Keratinocyte (primary cell): ENCODE data around the gene CBX2. TPM values are rescaled to one million over a fixed set of nuclear protein-coding genes. Genes with fewer than 3 reads are reported as not detected.

Experiments used
- DNase-seq: peaks from one replicate; pipeline ENCODE4 v3.0.0-alpha.2; 2011; ENCODE audit warnings: low read depth, missing footprints, low spot score
- FAIRE-seq: peaks from 2 replicates; lab custom pipeline; 2011; peaks lifted over from hg19 to GRCh38; lab: Jason Lieb, UNC
- H2AFZ ChIP-seq: 2 replicates; pipeline ENCODE4 v1.6.0; 2012; ENCODE audit warnings: low read length, control low read depth, inconsistent platforms; ENCODE audit not compliant: control insufficient read depth
- H3K27ac ChIP-seq: 2 replicates; pipeline ENCODE4 v1.5.1; 2011; ENCODE audit warnings: low read length; ENCODE audit not compliant: control insufficient read depth, insufficient read depth
- H3K27me3 ChIP-seq: 3 replicates; pipeline ENCODE4 v1.6.0; 2011; ENCODE audit warnings: low read length; ENCODE audit not compliant: control insufficient read depth, insufficient read depth; ENCODE audit errors: extremely low read depth
- H3K36me3 ChIP-seq, 2 experiments: 2 replicates in 1 of 2; 3 replicates in 1 of 2; pipeline ENCODE4 v1.5.1; 2011; ENCODE audit warnings: low read length in 2 of 2, mild to moderate bottlenecking in 1 of 2; ENCODE audit not compliant: control insufficient read depth in 2 of 2, insufficient read depth in 2 of 2; ENCODE audit errors: extremely low read depth in 1 of 2
- H3K4me1 ChIP-seq: 3 replicates; pipeline ENCODE4 v1.5.1; 2011; ENCODE audit warnings: low read length; ENCODE audit not compliant: control insufficient read depth, insufficient read depth; ENCODE audit errors: extremely low read depth
- H3K4me2 ChIP-seq: 3 replicates; pipeline ENCODE4 v1.6.0; 2011; ENCODE audit warnings: low read depth, low read length; ENCODE audit not compliant: control insufficient read depth, insufficient read depth; ENCODE audit errors: extremely low read depth
- H3K4me3 ChIP-seq, 3 experiments: fragments of 200-600 bp in 1 of 3; sonication (generic) in 1 of 3; 2 replicates in 2 of 3; 3 replicates in 1 of 3; pipeline ENCODE4 v1.5.1; 2011 to 2016; ENCODE audit warnings: low read length in 3 of 3, mild to moderate bottlenecking in 3 of 3, control low read depth in 2 of 3, inconsistent platforms in 1 of 3, low read depth in 1 of 3, mixed read lengths in 1 of 3, mixed run types in 1 of 3, moderate library complexity in 1 of 3; ENCODE audit not compliant: control insufficient read depth in 2 of 3, insufficient read depth in 2 of 3; ENCODE audit errors: extremely low read depth in 1 of 3
- H3K79me2 ChIP-seq: 2 replicates; pipeline ENCODE4 v1.6.0; 2012; ENCODE audit warnings: low read length; ENCODE audit not compliant: control insufficient read depth, insufficient read depth
- H3K9ac ChIP-seq: 3 replicates; pipeline ENCODE4 v1.6.0; 2011; ENCODE audit warnings: low read length; ENCODE audit not compliant: control insufficient read depth, insufficient read depth; ENCODE audit errors: extremely low read depth
- H3K9me1 ChIP-seq: 3 replicates; pipeline ENCODE4 v1.6.0; 2011; ENCODE audit warnings: low read length; ENCODE audit not compliant: control insufficient read depth, insufficient read depth; ENCODE audit errors: extremely low read depth
- H3K9me3 ChIP-seq: 2 replicates; pipeline ENCODE4 v1.5.1; 2012; ENCODE audit warnings: low read depth, low read length; ENCODE audit not compliant: control insufficient read depth
- H4K20me1 ChIP-seq: 3 replicates; pipeline ENCODE4 v1.6.0; 2011; ENCODE audit warnings: low read length; ENCODE audit not compliant: control insufficient read depth, insufficient read depth; ENCODE audit errors: extremely low read depth
- CTCF ChIP-seq, 3 experiments: IDR thresholded peaks in 1 of 3; conservative IDR thresholded peaks in 1 of 3; optimal IDR thresholded peaks in 1 of 3; 2 replicates in 2 of 3; 3 replicates in 1 of 3; pipeline versions ENCODE3 to v1.5.1; 2011; ENCODE audit warnings: low read length in 3 of 3, mild to moderate bottlenecking in 3 of 3, moderate library complexity in 2 of 3, control low read depth in 1 of 3, inconsistent platforms in 1 of 3; ENCODE audit not compliant: insufficient read depth in 2 of 3; ENCODE audit errors: extremely low read depth in 1 of 3
- EZH2 ChIP-seq: IDR thresholded peaks from one replicate; pipeline ENCODE4 v1.6.1; 2012; ENCODE audit warnings: inconsistent platforms, mild to moderate bottlenecking, low read length, moderate library complexity
- dilution Hi-C: fragments of 300-500 bp; cut with MboI; formaldehyde crosslinking; loops from one replicate; pipeline ENCODE4 v1.7.0; 2020; ENCODE audit warnings: low sequenced_read_pairs; ENCODE audit not compliant: extremely low pct_ligation_motif_present
- polyA plus RNA-seq, 5 experiments: library from polyadenylated mRNA; depleted of rRNA in 3 of 5; stranded (reverse) in 3 of 5; stranded (forward) in 1 of 5; unstranded in 1 of 5; fragments of >200 nt; gene quantifications; 1 replicate in 1 of 5; 2 replicates in 3 of 5; 3 replicates in 1 of 5; pipeline versions ENCODE4 v1.2.1 to v1.2.3, GENCODE V29; 2011 to 2012; ENCODE audit warnings: missing spikeins in 2 of 5, low read depth in 1 of 5, low replicate concordance in 1 of 5

CBX2 gene
- polyA plus RNA-seq, 1 donor (not counting 4 experiments of a cell fraction or from before 2014, with no cell fraction given) = 1.7 TPM

GRCh38 chr17:79742951-79743476 is 34.9 kb upstream of the CBX2 start:
- Histone ChIP-seq H3K9ac (no peak overlapping the region), H3K4me1 (no peaks in the 10 kb centered on the region), H4K20me1 (no peaks in the 10 kb centered on the region), H3K4me3 (no peak overlapping the region), H3K9me3 (no peaks in the 10 kb centered on the region), H2AFZ (no peak overlapping the region), H3K27me3 (peaks cover 63% of the 10 kb centered on the region), H3K36me3 (no peaks in the 10 kb centered on the region), H3K79me2 (no peaks in the 10 kb centered on the region), H3K4me2 (no peak overlapping the region), H3K9me1 (no peaks in the 10 kb centered on the region), H3K27ac (no peak overlapping the region)
- TF ChIP-seq EZH2 (no peak), CTCF (optimal IDR thresholded peaks at IDR 0.05 in 1 of 3, IDR thresholded peaks at IDR 0.05 in 1 of 3, conservative IDR thresholded peaks at IDR 0.05 in 1 of 3; ENCODE audit: extremely low read depth in 1 of 3, insufficient read depth in 2 of 3, low read length in 3 of 3) (no peak)
- dilution Hi-C loops = no loop called here
- no peak for DNase-seq
- FAIRE-seq = no peak

GRCh38 chr17:79743614-79744013 is 34.3 kb upstream of the CBX2 start:
- H4K20me1 ChIP-seq = no peaks in the 10 kb centered on the region
- TF ChIP-seq EZH2 (no peak), CTCF (optimal IDR thresholded peaks at IDR 0.05 in 1 of 3, IDR thresholded peaks at IDR 0.05 in 1 of 3, conservative IDR thresholded peaks at IDR 0.05 in 1 of 3; ENCODE audit: extremely low read depth in 1 of 3, insufficient read depth in 2 of 3, low read length in 3 of 3) (no peak)
- H3K4me3 ChIP-seq = no peak overlapping the region
- dilution Hi-C loops = no loop called here
- H2AFZ ChIP-seq = no peak overlapping the region
- FAIRE-seq = no peak
- H3K36me3 ChIP-seq = no peaks in the 10 kb centered on the region
- no peaks in the 10 kb centered on the region for H3K79me2 ChIP-seq
- H3K27ac ChIP-seq = no peak overlapping the region
- no peaks in the 10 kb centered on the region for H3K9me1 ChIP-seq
- no peaks in the 10 kb centered on the region for H3K9me3 ChIP-seq
- peaks cover 64% of the 10 kb centered on the region for H3K27me3 ChIP-seq
- H3K4me1 ChIP-seq = no peaks in the 10 kb centered on the region
- no peak overlapping the region for H3K9ac ChIP-seq
- DNase-seq = no peak
- H3K4me2 ChIP-seq = no peak overlapping the region
